Globus pallidus (tissue), 1 donor: ENCODE results near the gene GDA.
"Not testable (repeated sequence)": the region's sequence is repeated elsewhere in the genome, so short reads cannot be mapped to it uniquely, and the experiment has no call there.

Experiments used
- DNase-seq: peaks from one replicate; pipeline ENCODE4 v3.0.0-alpha.2; 2015; ENCODE audit warnings: low spot score

The GDA gene

GRCh38 chr9:72207278-72207677, 58.0 kb downstream of the GDA start:
- DNase-seq = no peak

GRCh38 chr9:72210522-72210921, 61.3 kb downstream of the GDA start:
- no peak for DNase-seq

- no peak for DNase-seq
These were observed 61.8 kb downstream of the GDA start for GRCh38 chr9:72211047-72211446.

- DNase-seq = no peak
These were observed 64.7 kb downstream of the GDA start for GRCh38 chr9:72213906-72214305.

- no peak for DNase-seq
These were observed 68.1 kb downstream of the GDA start for GRCh38 chr9:72217306-72217842.

GRCh38 chr9:72220589-72220988, 71.3 kb downstream of the GDA start:
- DNase-seq = no peak

GRCh38 chr9:72226146-72226812, 77.0 kb downstream of the GDA start:
- no peak for DNase-seq

- DNase-seq = no peak
These were observed 79.0 kb downstream of the GDA start for GRCh38 chr9:72228282-72228681.

GRCh38 chr9:72232778-72233177, 83.5 kb downstream of the GDA start:
- DNase-seq = no peak

- no peak for DNase-seq
These were observed 98.3 kb downstream of the GDA start for GRCh38 chr9:72247549-72247948.

- DNase-seq = no peak
These were observed 102.3 kb downstream of the GDA start for GRCh38 chr9:72251589-72251988.

GRCh38 chr9:72254901-72255545, 105.8 kb downstream of the GDA start:
- no peak for DNase-seq

GRCh38 chr9:72255569-72255968, 106.3 kb downstream of the GDA start:
- DNase-seq = no peak

GRCh38 chr9:72256931-72257330, 107.7 kb downstream of the GDA start:
- no peak for DNase-seq

GRCh38 chr9:72257814-72258213, 108.6 kb downstream of the GDA start:
- no peak for DNase-seq

- no peak for DNase-seq
These were observed 112.8 kb downstream of the GDA start for GRCh38 chr9:72262063-72262462.

- no peak for DNase-seq
These were observed 114.3 kb downstream of the GDA start for GRCh38 chr9:72263572-72263971.

- DNase-seq = no peak
These were observed 119.7 kb downstream of the GDA start for GRCh38 chr9:72268961-72269360.

GRCh38 chr9:72270359-72270758, 121.1 kb downstream of the GDA start:
- not testable (repeated sequence) for DNase-seq

GRCh38 chr9:72271613-72272478, 122.6 kb downstream of the GDA start:
- peak; percentile 29 for DNase-seq

GRCh38 chr9:72274441-72274840, 125.2 kb downstream of the GDA start:
- no peak for DNase-seq

GRCh38 chr9:72274916-72275315, 125.7 kb downstream of the GDA start:
- no peak for DNase-seq

GRCh38 chr9:72276429-72276828, 127.2 kb downstream of the GDA start:
- DNase-seq = no peak
